Right lobe of liver (tissue), 6 donors: ENCODE data around the gene LETM1. TPM values are rescaled to one million over a fixed set of nuclear protein-coding genes. Genes with fewer than 3 reads are reported as not detected.

Source experiments
- ATAC-seq, 4 donors: fragments of 200-7000 bp; cut with Tn5 transposase; one replicate each; pipeline ENCODE4 v1.9.1; 2020; ENCODE audit warnings: mild to moderate bottlenecking in 4 of 4, moderate library complexity in 4 of 4
- DNase-seq, 3 donors: peaks; one replicate each; pipeline ENCODE4 v3.0.0-alpha.2; 2020
- H3K27ac ChIP-seq, 3 donors: fragments of 200-600 bp; one replicate each; pipeline ENCODE4 v1.8.0; 2022
- H3K27me3 ChIP-seq, 2 donors: fragments of 200-600 bp; one replicate each; pipeline ENCODE4 v1.8.0; 2022
- H3K36me3 ChIP-seq, 4 donors: fragments of 200-600 bp; sonication (generic) in 1 of 4; one replicate each; pipeline versions ENCODE4 v1.5.1 to v1.8.0; 2017 to 2022; ENCODE audit warnings: control low read depth in 1 of 4
- H3K4me1 ChIP-seq, 4 donors: fragments of 200-600 bp; sonication (generic) in 1 of 4; one replicate each; pipeline versions ENCODE4 v1.5.1 to v1.8.0; 2017 to 2022; ENCODE audit warnings: control low read depth in 1 of 4
- H3K4me3 ChIP-seq, 3 donors: fragments of 200-600 bp; one replicate each; pipeline ENCODE4 v1.8.0; 2022
- H3K9me3 ChIP-seq, 4 donors: fragments of 200-600 bp; sonication (generic) in 1 of 4; one replicate each; pipeline versions ENCODE4 v1.5.1 to v1.8.0; 2017 to 2022; ENCODE audit warnings: control low read depth in 1 of 4
- POLR2A ChIP-seq: fragments of 450-650 bp; IDR thresholded peaks from one replicate; pipeline ENCODE4 v1.6.1; 2017; ENCODE audit warnings: antibody characterized with exemption, mild to moderate bottlenecking
- WGBS: methylation state at CpG from one replicate; pipeline ENCODE4 v1.1.6; 2018; ENCODE audit warnings: low coverage, low lambda C conversion rate; ENCODE audit not compliant: insufficient coverage; ENCODE audit errors: missing lambda C conversion rate; 5-methylcytosine and 5-hydroxymethylcytosine counted together
- intact Hi-C, 2 donors: fragments of 100-400 bp; cut with DNase I; formaldehyde crosslinking; loops; one replicate each; pipeline versions ENCODE4 v1.11.2 to v1.14.1; 2022
- total RNA-seq, 6 experiments: library from RNA; depleted of rRNA in 2 of 6; stranded (reverse); fragments of >200 nt in 2 of 6; fragmentation: NEBNext Ultra II Directional in 3 of 6; extraction: Animal tissue kit (Norgen Biotek cat#: 25700) in 3 of 6; gene quantifications; one replicate each; pipeline versions ENCODE4 v1.1.0 to v1.2.4, GENCODE V29; 2016 to 2023
- TF ChIP-seq, protein P1 (sequence below), 4 donors: fragments of 200-600 bp in 3 of 4; fragments of 450-650 bp in 1 of 4; IDR thresholded peaks; one replicate each; pipeline versions ENCODE4 v1.5.1 to v1.8.0; 2016 to 2022; ENCODE audit warnings: antibody characterized with exemption in 4 of 4, mild to moderate bottlenecking in 2 of 4
- donor health status: DM: no; HTN: yes; CAD: no.
- donor health status: DM: no; HTN: no; CAD: no.
- donor health status: DM: no; HTN: no; CAD: no.
- donor health status: DM: no; HTN: yes; CAD: no.
- donor health status: DM: no; HTN: yes; CAD: no.

The LETM1 gene
- total RNA-seq, 6 experiments from 2014 or later = 18.1 to 31.0 (median 25.6) TPM

DNA sequence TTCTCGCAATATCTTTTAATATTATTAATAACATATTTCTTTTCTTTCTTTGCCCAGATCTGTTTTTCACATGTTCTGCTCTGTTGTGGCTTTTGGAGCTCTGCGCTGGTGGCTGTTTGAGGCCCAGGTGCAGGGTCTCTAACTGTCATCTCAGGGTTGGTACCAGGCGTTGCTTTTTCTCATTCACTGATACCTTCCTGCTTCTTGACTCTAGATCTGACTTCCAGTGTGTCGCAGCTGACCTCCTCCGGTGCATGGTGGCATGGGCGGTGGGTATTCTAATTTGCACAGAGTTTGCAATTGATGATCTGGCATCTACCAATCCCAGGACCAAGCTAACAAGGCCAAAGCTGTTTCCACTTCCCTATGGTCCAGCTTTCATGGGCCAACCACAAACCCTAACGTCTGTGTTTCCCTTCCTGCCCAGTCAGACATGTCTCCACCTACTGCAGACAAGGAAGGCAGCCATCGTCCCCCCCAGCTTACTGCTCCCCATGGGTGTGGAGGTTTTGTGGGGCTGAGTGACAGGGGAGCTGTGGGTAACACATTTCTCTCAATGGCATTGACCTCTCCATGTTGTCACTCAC lies 25.2 kb downstream of the LETM1 start:
- no peak overlapping the region for H3K4me3 ChIP-seq
- intact Hi-C loops = no loop called here
- H3K4me1 ChIP-seq = no peaks in the 10 kb centered on the region
- H3K36me3 ChIP-seq = peaks cover 0 to 49% (median 14%) of the 10 kb centered on the region in 4 donors
- TF ChIP-seq, protein P1, sequence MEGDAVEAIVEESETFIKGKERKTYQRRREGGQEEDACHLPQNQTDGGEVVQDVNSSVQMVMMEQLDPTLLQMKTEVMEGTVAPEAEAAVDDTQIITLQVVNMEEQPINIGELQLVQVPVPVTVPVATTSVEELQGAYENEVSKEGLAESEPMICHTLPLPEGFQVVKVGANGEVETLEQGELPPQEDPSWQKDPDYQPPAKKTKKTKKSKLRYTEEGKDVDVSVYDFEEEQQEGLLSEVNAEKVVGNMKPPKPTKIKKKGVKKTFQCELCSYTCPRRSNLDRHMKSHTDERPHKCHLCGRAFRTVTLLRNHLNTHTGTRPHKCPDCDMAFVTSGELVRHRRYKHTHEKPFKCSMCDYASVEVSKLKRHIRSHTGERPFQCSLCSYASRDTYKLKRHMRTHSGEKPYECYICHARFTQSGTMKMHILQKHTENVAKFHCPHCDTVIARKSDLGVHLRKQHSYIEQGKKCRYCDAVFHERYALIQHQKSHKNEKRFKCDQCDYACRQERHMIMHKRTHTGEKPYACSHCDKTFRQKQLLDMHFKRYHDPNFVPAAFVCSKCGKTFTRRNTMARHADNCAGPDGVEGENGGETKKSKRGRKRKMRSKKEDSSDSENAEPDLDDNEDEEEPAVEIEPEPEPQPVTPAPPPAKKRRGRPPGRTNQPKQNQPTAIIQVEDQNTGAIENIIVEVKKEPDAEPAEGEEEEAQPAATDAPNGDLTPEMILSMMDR (IDR thresholded peaks at IDR 0.05) = no peak
- TF ChIP-seq POLR2A = no peak
- no peaks in the 10 kb centered on the region for H3K9me3 ChIP-seq
- no peaks in the 10 kb centered on the region for H3K27me3 ChIP-seq
- 74% methylated on average over 8 of the region's 8 CpGs for WGBS
- no peak overlapping the region for H3K27ac ChIP-seq
- DNase-seq (no peak), ATAC-seq (no peak)

DNA sequence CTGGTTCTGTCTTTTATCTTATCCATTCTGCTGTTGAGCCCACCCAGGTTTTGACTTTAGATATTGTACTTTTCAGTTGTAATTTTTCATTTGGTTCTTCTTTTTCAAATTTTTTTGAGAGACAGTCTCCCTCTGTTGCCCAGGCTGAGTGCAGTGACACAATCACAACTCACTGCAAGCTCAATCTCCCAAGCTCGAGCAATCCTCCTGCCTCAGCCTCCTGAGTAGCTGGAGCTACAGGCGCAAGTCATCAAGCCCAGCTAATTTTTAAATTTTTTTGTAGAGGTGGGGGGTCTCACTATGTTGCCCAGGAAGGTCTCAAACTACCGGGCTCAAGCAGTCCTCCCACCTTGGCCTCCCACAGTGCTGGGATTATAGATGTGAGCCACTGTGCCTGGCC lies 25.7 kb downstream of the LETM1 start:
- Histone ChIP-seq H3K4me3 (no peak overlapping the region), H3K9me3 (no peaks in the 10 kb centered on the region), H3K27ac (no peak overlapping the region), H3K36me3 (peaks cover 0 to 46% (median 12%) of the 10 kb centered on the region in 4 donors), H3K4me1 (no peaks in the 10 kb centered on the region), H3K27me3 (no peaks in the 10 kb centered on the region)
- TF ChIP-seq, protein P1 (IDR thresholded peaks at IDR 0.05) = no peak
- no peak for TF ChIP-seq POLR2A
- 100% methylated on average over 2 of the region's 3 CpGs for WGBS
- ATAC-seq = no peak
- intact Hi-C loops = no loop called here
- no peak for DNase-seq

GRCh38 chr4:1826531-1827350 lies 29.2 kb downstream of the LETM1 start:
- Histone ChIP-seq H3K27me3 (no peaks in the 10 kb centered on the region), H3K4me1 (no peaks in the 10 kb centered on the region), H3K9me3 (no peaks in the 10 kb centered on the region), H3K36me3 (peaks cover 0 to 46% (median 11%) of the 10 kb centered on the region in 4 donors), H3K27ac (no peak overlapping the region), H3K4me3 (no peak overlapping the region)
- ATAC-seq = peak in 3 of 4 donors; percentile 43 to 62 (median 60)
- DNase-seq = no peak
- 68% methylated on average over 3 of the region's 30 CpGs for WGBS
- intact Hi-C loops = no loop called here
- TF ChIP-seq POLR2A = no peak
- TF ChIP-seq, protein P1 (IDR thresholded peaks at IDR 0.05) = no peak

DNA sequence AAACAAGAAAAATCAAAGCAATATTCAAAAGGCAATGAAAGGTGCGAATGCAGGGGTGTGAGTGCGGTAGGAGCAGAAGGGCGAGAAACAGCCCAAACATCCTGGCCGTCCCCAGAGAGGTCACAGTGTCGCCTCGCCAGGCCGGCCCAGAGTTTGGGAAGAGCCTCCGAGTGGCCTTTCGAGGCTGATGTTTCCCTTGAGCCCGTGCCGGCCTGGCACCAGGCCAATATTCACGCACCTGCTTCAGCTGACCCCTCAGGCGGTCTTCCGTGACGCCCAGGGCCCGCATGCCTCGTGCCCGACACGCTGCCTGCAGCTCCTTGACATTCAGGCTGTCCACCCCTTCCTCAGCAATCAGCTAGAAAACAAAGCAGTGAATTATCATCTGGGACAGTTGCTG lies 30.6 kb downstream of the LETM1 start:
- ATAC-seq = no peak
- no peaks in the 10 kb centered on the region for H3K27me3 ChIP-seq
- H3K4me3 ChIP-seq = no peak overlapping the region
- H3K4me1 ChIP-seq = no peaks in the 10 kb centered on the region
- intact Hi-C loops = no loop called here
- H3K27ac ChIP-seq = no peak overlapping the region
- no peaks in the 10 kb centered on the region for H3K9me3 ChIP-seq
- no CpG with 5 or more reads among the region's 19 CpGs for WGBS
- no peak for DNase-seq
- H3K36me3 ChIP-seq = peaks cover 0 to 41% (median 11%) of the 10 kb centered on the region in 4 donors
- no peak for TF ChIP-seq POLR2A
- TF ChIP-seq, protein P1 (IDR thresholded peaks at IDR 0.05) = no peak
